Hepatocyte (in vitro differentiated cells): Measurements from ENCODE around the gene ABI1.

Source experiments
- CTCF ChIP-seq: fragments of 200-600 bp; sonication (generic); IDR thresholded peaks from 2 replicates; pipeline ENCODE4 v1.5.1; 2016; ENCODE audit warnings: antibody characterized with exemption, mild to moderate bottlenecking; ENCODE audit not compliant: poor library complexity
- EZH2 ChIP-seq: fragments of 200-600 bp; sonication (generic); IDR thresholded peaks from 2 replicates; pipeline ENCODE4 v1.6.1; 2016; ENCODE audit warnings: antibody characterized with exemption, mild to moderate bottlenecking, borderline replicate concordance

- TF ChIP-seq CTCF (no peak), EZH2 (no peak)
Observed at GRCh38 chr10:26801274-26801673, 59.5 kb downstream of the ABI1 start.
